Measurements from ENCODE around the gene KLF11.
A peak's percentile ranks its signal among the peaks of the same experiment; 100 is the strongest.
"Not testable (repeated sequence)": the region's sequence is repeated elsewhere in the genome, so short reads cannot be mapped to it uniquely, and the experiment has no call there.

The KLF11 gene

DNA sequence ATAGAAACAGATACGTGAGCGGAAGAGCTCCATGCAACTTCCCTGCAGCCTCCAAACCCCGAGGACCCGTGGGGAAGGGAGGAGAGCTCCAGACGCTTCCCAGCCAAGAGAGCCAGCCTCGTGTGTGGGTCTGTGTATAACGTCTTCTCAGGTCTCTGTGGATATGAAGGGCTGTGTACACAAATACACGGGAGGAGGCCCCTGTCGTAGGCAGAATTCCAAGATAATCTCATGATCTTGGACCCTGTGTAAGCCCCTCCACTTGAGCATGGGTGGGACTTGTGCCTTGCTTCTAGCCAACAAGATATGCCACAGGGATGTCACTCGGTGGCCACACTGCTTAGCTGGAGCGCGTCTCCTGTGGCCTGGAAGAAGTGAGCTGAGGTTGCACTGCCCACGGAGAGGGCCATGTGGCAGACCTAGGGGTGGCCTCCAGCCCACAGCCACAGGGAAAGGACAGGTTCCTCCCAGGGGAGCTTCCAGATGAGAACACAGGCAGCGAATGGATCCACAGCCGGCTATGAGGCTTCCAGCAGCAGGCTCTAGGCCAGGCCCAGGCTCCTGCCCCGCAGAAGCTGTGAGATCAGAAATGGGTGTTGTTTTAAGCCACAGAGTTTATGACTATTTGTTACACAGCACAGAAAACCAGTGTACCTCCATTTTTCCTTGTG is 15.6 kb upstream of the KLF11 start:
- DNase-seq: no peak

DNA sequence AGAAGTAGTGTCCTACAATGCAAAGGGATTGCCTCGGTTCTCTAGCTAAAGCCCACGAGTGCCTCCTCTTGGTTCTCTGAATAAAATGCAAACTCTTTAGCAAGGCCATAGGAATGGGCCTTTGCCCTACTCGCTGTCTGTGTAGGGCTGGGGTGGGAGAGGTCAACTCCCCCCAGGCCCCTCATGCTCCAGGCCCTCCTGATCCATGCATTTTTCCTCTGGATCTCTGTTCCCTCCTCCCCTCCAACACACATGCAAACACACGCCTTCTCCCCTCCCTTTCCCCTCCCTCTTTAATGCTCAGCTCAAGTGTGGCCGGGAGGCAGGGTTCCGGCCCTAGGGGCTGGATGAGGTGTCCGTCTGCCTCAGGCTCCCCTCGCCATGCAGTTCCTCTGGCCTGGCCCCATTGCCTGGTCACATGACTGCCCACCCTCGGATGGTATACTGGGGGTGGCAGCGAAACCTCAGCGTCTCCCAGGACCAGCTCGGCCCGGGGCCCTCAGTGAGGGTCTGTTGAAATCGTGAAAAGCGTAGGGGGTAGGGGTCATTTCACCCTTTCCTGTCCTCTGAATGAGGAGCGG is 14.9 kb upstream of the KLF11 start:
- DNase-seq: no peak

DNA sequence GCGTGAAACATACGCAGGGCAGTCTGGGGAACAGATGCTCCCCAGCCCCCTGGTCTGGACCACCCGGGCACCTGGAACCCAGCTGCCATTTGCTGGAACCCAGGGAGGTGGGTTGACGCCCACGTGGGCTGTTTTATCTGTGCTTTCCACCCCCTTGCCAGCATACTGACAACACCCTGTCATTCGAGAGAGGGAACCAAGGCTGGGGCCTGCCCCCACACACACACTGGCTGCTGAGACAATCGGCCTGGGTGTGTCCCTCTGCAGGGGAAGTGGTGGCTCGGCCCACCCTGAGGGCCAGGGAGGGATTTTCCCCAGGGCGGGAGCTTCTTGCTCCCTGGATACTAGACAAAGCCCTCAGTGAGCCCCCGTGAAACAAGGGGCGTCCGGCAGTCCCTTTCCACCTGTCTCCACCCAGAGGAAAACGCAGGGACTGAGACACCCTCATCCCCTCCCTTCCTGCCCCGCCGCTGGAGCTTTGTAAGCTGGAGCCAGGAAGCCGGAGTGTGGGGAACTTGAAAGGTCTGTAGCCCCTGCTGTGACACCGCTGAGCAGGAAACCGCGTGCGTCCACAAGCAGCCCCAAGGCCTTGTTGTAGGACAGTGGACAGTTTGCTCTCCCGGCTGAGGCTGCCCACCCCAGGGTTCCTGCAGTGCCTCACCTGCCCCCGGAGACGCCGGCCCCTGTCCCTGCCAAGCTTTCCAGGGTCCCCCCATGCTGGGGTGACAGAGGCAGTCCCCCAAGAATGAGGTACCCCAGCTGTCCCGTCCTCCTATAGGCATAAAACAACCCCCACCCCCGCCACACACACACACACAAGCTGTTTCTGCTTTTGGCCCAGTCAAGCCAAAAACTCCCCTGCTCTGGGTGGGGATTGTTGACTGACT is 14.1 kb upstream of the KLF11 start:
- no peak for DNase-seq

DNA sequence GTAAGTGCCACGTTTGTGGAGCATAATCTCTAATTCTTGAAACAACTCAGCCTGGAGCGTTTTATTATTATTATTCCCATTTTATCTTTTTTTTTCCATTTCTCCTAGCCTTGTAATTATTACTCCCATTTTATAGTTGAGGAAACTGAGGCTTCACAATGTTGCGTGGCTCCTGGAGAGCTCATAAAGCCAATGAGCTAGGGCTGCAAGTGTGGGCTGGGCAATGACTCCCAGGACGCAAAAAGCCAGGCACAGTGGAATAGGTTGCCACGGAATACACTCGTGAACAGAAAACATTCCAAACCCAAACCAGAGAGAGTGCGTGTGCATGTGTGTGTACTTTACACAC is 13.5 kb upstream of the KLF11 start:
- DNase-seq: no peak

DNA sequence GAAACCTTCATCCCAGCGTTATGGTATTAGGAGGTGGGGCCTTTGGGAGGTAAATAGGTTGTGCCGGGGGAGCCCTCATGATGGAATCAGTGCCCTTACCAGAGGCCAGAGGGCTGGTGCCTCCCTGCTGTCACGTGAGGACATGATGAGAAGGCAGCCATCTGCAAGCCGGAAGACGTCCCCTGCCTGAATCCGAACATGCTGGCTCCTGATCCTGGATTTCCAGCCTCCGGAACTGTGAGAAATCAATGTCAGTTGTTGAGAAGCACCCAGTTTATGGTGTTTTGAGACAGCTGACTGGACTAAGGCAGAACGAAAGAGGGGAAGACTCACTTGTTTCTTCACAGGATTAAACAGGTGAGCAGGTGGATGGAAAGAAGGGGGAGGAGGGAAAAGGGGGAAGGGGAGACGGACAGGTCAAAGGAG is 13.0 kb upstream of the KLF11 start:
- no peak for DNase-seq

DNA sequence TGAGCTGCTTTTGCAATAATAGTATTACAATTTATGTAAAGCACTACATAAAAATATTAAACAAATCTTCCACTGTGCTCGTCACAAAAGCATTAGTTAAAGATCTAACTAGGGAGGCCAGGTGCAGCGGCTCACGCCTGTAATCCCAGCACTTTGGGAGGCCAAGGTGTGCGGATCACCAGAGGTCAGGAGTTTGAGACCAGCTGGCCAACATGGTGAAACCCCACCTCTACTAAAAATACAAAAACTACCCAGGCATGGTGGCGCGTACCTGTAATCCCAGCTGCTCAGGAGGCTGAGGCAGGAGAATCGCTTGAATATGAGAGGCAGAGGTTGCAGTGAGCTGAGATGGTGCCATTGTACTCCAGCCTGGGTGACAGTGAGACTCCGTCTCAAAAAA is 12.6 kb upstream of the KLF11 start:
- DNase-seq: not testable (repeated sequence)

DNA sequence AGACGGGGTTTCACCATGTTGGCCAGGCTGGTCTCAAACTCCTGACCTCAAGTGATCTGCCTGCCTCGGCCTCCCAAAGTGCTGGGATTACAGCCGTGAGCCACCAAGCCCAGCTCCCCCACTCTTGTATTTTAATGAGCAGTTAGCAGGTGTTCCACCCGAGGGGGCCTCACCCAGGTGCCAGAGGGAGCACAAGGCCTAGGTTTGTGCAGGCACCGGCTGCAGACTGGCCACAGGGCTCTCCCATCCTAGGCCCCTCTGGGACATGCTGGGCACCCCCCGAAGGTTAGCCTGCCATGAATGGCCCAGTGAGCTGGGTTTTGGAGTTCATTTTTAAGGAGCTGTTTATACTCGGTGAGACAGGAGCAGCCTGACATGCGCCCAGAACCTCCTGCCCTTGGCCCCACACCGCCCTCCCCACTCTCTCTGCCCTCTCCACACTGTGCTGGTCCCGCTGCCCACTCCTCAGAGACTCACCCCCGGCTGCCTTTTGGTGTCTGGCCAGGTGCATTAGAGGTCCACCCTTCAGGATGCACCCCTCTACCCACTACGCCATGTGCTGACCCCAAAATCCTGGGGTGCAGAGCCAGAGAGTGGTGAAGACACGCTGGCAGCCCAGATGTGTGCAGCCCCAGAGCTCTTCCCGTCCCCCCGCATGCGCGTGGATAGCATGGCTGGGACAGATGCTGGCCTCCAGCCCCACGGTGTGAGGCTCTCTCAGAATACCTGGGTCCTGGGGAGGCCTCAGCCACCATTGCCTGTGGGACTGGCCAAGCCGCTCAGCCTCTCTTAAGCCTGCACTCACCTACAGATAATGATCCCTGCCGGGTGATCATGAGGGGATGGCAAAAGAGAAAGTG is 11.2 kb upstream of the KLF11 start:
- no peak for DNase-seq

DNA sequence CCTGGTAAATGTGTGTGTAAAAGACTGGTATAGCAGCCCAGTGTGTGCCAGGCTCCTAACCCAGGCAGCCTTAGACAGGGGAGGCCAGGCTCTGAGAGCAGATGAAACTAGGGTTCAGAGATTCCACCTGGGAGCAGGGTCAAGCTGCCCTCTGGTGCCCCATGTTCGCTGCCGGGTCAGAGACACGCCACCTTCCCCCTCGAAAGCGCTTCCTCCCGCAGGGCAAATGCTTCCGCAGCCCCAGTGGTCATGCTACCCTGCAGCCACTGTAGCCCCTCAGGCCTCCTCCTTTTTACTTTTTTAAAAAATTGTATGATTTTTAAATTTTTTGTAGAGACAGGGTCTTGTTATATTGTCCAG is 10.6 kb upstream of the KLF11 start:
- DNase-seq: no peak

DNA sequence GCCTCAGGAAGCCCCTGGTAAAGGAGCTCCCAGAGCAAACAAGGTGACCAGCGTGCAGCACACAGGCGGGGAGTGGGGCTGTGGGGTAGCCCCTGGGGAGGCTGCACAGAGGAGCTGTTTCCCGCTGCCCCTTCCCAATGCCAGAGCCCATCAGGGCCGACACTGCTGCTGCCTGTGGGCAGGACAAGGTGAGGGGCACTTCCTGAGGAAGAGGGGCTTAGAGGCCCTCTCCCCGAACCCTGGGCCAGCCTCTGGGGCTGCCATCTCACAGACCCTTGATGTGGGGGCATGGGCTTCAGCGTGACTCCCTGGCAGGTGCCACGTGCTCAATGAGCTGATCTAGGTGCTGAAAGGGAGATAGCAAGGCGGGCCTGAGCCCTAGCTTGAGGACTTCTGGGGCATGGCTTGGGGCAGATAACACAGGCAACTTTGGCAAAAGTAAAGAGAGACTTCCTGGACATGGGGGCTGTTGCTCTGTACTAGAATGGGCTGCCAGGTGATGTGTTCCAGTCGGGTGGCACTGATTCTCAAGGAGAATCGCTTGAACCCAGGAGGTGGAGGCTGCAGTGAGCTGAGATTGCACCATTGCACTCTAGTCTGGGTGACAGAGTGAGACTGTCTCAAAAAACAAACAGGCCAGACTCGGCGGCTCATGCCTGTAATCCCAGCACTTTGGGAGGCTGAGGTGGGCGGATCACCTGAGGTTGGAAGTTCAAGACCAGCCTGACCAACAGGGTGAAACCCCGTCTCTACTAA is 9.9 kb upstream of the KLF11 start:
- DNase-seq: no peak

DNA sequence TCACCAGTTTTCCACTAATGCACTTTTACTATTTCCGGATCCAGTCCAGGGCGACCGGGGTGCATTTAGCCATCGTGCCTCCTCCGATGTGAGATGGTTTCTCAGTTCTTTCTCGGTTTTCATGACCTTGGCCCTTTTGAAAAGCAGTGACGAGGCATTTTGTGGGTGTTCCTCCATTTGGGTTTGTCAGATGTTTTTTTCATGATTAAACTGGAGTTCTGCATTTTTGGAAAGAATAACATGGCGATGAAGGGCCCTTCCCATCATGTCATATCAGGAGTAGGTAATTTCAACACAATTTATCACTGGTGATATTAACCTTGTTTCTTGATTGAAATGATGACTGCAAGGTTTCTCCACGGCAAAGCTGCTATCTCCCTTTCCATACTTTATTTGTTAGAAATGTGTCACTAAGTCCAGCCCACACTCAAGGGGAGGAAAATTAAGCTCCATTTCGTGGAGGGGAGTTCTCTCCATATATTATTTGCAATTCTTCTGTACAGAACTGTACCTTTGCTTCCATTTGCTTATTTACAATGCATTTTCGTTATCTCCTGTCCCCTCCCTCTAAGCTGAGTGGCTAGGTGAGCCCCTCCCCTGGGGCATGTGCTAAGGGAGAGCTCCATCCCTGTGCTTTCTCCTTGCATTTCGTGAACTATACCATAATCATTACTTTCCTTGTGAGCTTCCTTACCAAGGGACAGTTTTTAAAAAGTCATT is 8.9 kb upstream of the KLF11 start:
- no peak for DNase-seq

DNA sequence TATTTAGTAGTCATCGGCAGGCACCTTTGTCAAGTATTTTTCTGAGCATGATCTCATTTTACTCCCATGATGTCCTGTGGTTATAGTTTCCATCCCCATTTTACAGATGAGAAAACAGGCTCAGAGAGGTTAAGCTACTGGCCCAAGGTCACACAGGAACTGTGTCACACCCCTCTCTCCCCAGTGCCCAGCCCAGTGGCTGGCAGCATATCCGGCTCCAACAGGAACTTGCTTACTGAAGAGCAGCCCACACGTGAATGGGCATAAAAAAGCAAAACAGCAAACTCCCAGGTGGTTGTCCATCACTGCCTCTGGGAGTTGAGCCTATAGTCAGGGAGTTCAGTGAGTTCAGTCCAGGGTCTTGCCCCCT is 8.3 kb upstream of the KLF11 start:
- no peak for DNase-seq

DNA sequence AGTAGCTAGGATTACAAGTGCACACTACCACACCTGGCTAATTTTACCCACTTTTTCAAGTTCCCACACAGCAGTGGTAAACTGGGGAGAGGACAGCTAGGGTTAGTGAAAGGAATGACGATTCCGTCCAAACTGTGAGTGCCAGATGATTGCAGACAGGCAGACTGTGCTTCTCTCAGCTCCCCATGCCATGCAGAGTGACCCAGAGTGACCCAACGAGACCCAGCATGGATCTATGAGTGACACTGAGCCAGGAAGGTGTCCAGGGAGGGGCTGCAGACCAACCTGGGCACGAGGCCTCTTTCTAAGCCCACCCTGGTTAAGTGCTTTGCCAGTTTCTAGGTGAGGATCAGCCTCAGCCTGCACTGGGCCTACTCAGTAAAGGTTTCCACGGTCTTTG is 7.7 kb upstream of the KLF11 start:
- no peak for DNase-seq

DNA sequence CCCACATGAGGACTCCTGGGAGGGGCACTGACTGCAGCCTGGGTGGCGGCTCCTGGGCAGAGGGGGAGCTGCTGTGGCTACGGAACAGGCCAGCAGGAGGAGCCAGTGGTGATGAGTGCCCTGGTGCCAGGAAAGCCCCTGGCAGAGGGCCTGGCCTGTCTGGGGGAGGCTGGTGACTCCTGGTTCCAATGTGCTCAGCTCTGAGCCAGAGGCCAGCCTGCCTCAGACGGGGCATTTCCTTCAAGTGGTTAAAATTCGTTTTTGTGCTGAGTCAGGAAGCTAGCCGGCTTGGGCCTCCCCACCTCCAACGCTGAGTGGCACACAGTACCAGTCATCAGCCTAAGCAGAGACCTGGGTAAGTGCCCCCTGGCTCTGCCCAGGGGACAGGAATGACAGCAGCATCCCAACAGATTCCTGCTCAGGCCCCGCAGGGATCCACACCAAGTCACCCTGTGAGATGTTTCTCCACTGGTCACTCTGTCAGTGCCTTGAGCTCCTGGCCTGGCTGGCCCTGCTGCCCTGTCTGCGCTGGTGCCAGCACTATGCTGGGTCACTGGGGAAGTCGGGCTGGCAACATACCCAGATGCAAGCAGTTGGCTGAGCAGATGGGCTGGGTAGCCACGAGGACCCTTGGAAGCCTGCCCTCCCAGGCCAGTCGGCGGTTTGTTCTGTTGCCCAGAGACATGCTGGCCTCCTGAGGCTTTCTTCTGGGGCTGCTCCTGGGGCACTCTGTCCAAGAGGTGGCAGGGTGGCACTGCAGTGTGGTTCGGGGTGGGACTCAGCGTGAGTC is 7.1 kb upstream of the KLF11 start:
- peak; percentile 91 for DNase-seq

DNA sequence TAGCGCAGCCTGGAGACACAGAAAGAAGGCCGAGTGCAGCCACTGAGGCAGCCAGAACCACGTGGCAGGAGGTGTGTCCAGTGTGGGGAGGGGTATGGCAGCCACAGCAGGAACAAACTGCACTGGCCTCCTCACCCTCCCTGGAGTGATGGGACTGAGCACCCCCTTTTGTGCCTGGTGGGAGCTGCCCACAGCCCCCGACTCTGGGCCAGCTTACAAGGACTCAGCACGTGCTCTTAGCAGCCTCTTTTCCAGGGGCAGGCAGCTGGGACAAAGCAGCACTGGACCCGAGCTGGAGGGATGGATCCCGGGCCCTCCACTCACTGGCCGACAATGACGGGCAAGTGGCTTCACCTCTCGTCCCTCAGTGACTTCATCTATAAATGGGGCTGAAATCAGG is 5.2 kb upstream of the KLF11 start:
- no peak for DNase-seq

DNA sequence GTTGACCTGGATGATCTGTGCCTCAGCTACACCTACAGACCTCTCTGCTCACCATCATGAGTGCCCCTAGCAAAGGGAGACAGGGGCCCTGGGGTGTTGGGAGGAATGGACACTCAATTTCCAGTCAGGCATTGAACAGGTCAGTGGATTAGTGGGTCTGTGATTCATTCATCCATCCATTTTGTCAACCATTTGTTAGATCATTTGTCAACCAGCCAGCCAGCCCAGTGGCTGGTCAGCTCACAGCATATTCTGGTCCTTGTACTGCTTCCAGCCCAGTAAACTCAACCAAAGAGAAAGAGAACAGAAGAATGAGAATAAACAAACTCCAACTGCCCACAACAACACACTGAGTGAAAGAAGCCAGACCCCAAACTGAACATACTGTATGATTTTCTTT is 4.6 kb upstream of the KLF11 start:
- DNase-seq: no peak

DNA sequence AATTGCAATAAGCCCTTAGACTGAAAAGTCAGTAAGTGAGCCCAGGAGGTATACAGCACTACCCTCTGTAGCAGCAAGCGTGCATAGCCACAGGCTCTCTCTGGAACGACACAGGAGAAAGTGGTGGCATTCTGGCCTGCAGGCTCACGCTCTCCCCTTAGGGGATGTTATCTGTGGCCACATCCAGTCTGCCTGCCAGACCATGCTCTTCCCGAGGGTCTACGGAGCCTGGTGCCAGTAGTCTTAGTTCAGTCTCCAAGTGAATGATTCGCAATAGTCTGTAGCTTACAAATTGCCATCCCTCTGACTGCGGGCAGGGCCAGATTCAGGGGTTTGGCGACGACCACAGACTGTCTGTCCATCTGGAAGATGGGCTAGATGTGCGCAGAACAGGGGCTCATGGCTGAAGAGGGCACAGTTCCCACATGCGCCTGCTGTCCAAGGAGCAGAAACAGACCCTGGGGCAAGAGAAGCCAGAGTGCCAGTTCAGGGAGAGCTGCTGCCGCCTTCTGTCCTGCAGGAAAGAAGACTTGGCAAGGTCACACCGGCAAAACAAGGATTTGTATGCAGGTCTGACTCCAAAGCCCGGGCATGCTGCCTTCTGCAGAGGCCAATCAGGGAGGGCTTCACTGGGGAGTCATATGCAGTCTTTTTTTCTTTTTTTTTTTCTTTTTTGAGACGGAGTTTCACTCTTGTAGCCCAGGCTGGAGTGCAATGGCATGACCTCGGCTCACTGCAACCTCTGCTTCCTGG is 3.5 kb upstream of the KLF11 start:
- no peak for DNase-seq

DNA sequence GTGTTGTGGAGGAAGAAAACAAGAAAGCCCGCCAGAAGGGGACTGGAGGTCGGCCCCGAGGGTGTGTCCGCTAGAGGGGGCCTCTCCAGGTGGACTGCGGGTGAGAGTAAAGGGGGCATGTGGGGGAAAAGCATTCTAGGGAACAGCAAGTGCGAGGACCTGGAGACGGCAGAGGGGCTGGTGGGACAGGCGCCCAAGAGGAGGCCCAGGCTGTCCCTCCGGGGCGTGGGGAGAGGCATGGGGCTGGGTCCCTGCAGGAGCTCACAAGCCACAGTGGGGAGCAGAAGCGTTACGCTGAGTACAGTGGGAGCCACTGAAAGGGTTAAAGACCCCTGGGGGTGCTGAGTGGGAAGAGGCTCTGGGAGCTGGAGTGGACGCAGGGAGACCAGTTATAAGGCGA is 1.6 kb upstream of the KLF11 start:
- DNase-seq: no peak

DNA sequence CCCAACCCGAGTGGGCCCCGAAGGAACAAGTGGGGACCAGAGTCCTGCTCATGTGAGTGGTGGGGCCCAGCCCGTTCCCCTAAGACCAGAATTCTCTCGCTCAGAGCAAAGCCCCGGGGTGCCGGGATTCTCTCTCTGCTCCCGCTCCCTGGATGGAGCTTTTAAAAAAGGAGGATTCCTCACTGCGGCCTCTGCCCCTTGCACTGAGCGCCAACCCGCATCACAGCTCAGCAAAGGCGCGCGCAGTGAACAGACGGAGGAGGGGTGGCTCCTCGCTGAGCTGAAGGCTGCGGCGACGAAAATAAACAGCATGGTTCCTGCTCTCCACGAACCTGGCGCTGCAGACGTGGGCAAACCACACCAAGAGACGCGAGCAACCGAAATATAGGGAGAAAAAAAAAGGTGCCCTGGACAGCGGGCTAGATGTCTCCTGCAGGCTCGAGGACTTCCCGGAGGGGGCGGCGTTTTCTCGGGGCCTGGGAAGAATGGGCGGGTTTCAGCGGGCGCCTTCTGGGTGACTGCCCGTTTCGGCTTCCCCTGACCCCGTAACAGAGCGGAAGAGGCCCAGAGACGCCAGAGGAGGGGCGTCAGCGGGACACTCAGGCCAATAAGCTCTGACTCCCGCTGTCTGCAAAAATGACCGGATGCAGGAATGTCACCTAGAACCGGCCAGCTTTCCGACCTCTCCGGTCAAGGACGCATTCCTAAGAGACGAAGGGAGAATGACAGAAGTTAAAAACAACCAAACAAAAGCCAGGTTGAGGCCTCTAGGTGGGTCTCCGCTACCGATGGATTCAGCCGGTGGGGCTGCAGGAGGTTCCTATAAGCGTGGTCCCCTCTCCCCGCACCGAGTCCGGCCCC is 819 bp upstream of the KLF11 start:
- DNase-seq: no peak

DNA sequence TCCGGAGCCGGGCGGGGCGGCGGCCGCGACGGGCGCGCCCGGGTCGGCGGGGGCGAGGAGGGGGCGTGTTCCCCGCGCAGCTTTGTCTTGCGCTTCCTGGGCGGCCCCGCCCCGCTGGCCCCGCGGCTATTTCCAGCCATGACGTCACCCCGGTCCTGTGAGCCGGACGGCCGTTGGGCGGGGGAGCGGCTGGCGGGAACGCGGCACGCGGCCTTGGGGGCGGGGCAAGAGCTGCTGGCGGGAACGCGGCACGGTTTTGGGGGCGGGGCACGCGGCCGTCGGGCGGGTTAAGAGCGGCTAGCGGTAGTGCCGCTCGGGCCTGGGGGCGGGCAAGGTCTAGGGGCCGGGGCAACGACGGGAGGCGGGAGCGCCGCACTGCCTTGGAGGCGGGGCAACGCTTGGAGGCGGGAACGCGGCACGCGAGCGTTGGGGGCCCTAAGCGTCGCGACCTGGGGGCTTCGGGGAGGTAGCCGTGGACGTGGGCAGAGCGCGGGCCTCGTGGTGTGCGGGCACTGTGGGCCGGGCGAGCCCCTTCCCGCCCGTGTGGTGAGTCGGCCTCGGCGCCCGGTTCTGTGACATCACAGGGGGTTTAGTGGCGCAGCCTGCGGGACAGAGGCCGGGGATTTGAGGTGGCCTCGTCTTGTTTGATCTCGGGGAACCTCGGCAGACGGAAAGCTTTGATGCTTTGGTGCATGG is 704 bp downstream of the KLF11 start:
- peak; percentile 38 for DNase-seq
